Left lobe of liver (tissue), 2 donors: ENCODE results near the gene MYPN. TPM values are rescaled to one million over a fixed set of nuclear protein-coding genes. Genes with fewer than 3 reads are reported as not detected.
"Not testable (repeated sequence)": the region's sequence is repeated elsewhere in the genome, so short reads cannot be mapped to it uniquely, and the experiment has no call there.

Experiments
- ATAC-seq: fragments of 200-7000 bp; cut with Tn5 transposase; one replicate; pipeline ENCODE4 v1.9.1; 2020; ENCODE audit warnings: mild to moderate bottlenecking, moderate library complexity
- DNase-seq: peaks from one replicate; pipeline ENCODE4 v3.0.0-alpha.2; 2020; ENCODE audit warnings: low spot score
- total RNA-seq: library from RNA; stranded (reverse); gene quantifications from one replicate; pipeline ENCODE4 v1.2.1, GENCODE V29; 2021
- donor health status: DM: no; HTN: no; CAD: no; lungs with moderate emphysema.
- donor health status: DM: no; HTN: yes; CAD: no.

Gene MYPN
- total RNA-seq, 1 donor from 2014 or later = not detected

DNA sequence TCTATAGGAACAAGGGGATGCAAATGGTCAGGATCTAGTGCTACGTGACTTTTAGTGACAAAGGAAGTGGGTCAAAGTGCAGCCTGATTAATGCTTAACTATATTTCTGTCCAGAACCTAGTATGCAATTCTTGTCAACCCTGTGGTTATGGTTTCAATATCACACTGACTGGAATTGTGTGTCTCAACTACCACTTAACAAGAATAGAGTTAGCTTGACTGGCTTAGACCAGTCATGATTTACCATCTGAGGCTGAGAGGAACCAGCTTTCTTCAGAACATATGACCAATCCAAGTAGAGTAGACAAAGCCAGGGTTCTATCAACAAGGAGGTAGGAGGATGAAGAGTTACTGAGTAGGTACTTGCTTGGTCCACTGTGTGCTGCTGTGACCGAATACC is 54.4 kb downstream of the MYPN start:
- ATAC-seq (peak; percentile 94), DNase-seq (no peak)

DNA sequence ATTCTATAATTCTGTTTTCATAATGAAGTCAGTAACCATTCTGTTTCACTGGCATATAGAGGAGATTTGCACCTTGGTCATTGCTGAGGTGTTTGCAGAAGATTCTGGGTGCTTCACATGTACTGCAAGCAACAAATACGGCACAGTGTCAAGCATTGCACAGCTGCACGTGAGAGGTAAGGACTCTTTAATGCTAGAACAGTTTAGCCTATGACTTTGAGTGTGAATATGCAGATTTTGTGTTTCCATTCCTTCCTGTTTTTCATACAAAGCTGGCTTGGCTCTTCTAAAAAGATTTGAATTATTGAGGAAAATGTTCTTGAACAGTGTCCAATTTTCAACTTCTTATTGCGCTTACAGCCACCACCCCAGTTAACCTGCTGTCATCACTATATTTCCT is 56.4 kb downstream of the MYPN start:
- DNase-seq (no peak), ATAC-seq (no peak)

DNA sequence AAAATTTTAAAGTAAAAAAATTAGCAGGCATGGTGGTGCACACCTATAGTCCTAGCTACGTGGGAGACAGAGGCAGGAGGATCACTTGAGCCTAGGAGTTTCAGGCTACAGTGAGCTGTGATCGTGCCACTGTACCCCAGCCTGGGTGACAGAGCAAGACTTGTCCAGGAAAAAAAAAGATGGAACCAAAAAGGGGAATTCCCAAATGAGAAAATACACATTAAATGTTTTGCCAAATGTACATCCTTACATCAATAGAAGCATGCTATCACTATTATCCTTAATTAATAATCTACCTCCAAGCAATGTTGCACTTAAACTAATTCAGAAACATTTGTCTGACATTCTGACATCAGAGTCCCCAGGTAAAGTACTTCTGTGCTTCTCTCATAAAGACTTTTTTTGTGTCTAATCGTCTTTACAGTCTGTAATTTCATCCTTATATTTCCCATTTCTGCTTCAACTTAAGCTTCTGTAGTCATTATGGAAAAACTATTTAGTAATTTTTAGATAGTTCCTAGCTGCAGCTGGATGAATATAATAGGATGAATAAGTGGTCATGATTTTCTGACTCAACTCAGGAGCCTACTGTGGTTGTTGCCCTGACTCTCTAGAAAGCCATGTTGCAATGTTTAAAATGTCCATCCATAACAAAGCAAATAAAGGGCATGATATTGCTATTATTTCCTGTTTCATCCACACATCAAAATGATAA is 57.7 kb downstream of the MYPN start:
- DNase-seq (no peak), ATAC-seq (no peak)

DNA sequence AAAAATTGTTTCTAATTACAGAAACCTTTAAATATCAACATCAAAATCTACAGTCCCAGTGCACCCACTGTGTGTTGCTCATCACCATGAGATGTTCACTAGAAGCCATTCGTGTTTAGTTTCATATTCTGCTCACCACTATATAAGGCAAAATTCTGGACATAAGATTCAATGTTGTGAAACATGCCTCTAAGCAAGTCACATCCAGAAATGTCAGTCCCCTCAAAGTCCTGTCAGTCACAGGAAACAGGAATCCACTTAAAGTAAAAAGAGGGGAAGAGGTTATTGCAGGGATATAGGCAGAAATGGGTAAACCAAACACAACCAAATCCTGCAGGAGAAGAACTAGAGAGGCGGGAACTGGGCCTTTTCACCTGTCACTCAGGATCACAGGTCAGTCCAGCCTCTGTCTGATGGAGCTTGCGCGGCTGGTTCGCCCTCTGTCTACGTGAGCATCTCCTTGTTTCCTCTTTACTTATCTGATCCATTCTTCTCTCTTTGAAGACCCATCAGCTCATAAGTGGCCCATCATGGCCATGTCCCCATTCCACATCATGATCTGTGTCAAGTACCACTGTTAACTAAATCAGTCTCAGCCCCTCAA is 58.4 kb downstream of the MYPN start:
- no peak for DNase-seq
- ATAC-seq = no peak

DNA sequence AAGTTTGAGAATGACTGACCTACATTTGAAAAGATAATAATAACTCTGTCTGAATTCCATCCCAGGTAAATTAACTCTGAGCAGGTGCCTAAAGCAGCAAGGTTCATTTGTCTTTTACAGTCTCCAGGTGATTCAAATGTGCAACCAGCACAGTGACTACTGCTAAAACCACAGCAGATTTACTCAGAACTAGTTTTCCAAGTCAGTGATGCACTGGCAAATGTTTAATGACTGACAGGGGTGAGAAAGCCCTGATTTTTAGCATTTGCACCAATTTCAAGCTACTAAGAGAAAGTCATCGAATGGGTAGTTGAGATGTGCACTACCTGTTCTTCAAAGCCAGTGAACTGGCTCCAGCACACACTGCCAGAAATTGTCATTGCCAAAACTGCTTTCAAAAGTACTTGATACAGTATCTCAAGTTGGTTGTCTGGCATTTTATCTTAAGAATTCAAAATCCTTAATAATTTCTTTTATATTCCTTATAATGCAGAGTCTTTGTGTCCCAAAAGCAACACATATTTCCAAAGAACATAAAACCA is 62.3 kb downstream of the MYPN start:
- ATAC-seq = no peak
- DNase-seq = no peak

DNA sequence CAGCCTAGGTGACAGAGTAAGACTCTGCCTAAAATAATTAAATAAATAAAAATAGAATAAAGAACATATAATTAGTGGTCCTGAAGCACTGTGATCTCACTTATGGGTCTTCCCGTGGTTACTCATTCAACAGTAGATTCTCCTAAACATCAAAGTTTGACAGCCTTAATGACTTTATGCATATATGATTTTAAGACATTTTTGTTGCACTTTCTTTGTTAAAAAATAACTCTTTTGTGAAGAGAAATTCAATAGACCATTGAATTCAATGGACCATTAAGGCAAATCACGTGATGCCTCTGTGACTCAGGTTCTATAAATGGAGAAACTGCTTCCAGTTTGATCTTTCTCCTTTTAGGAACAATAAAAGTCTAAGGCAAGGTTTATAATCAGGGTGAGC is 63.0 kb downstream of the MYPN start:
- ATAC-seq = no peak
- no peak for DNase-seq

DNA sequence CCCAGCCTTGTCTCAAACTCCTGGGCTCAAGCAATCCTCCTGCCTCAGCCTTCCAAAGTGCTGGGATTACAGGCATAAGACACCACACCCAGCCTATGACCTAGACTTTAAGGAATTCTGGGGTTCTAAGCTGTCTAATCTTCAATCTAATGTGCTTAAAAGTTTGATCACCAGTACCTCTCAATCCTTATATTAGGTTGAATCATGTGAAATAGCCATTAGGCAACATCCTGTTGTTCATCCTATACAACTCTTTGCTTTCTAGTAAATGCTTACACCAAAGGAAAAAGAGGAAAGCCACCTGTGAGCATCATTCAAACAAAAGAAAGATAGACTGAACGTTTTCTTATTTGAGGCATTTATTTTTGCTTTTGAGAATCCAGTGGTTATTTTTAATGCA is 66.7 kb downstream of the MYPN start:
- no peak for ATAC-seq

DNA sequence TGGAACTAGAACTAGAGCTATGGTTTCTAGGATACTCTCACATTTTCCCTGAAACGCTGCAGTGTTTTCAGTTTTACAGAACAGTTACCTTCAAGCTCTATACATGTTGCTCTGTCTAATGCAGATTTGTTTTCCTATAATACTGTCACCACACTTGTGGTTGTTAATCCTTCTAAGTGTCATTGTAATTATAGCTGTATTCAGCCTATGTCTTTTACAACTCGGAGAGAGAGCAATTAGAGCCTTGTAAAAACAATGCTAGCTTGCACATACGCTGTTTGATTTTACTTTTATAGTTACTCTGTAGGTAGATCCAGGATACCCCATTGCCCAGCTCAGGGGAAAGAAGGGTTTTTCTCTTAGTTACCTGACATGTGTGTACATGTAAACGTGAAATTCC is 67.5 kb downstream of the MYPN start:
- ATAC-seq (no peak), DNase-seq (no peak)

More for the DNA sequence above, 66.7 kb downstream of the MYPN start:
- no peak for DNase-seq

DNA sequence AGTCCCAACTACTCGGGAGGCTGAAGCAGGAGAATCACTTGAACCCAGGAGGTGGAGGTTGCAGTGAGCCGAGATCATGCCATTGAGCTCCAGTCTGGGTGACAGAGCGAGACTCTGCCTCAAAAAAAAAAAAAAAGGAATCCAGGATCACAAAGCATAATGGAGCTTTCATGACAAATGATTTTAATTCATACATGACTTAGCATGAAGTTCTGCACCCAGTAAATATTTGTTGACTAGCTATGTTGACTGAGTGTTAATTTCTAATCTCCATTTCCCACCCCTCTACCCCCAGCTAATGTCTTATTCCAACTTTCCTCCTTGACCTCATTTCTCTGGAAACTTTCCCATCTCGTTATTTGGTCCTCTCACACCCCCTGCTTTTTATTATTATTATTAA is 69.3 kb downstream of the MYPN start:
- ATAC-seq = no peak
- no peak for DNase-seq

DNA sequence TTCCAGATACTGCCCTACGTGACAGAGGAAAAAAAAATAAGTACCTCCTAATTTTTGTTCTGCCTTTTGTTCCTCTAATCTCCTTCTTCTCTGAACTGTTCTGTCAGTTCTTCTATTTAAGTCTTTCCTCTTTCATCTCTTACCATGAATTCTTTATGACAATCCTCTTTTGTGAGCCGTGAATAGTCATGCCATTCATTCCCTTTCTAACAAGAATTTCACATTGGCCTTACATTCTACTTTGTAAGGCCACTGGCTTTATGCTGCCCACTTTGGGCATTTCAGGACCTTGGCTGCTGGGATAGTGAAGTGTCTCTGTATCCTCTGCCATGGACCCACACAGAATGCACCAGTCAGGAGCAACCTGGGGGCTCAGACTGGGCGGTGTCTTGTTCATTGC is 69.7 kb downstream of the MYPN start:
- no peak for DNase-seq
- ATAC-seq = no peak

DNA sequence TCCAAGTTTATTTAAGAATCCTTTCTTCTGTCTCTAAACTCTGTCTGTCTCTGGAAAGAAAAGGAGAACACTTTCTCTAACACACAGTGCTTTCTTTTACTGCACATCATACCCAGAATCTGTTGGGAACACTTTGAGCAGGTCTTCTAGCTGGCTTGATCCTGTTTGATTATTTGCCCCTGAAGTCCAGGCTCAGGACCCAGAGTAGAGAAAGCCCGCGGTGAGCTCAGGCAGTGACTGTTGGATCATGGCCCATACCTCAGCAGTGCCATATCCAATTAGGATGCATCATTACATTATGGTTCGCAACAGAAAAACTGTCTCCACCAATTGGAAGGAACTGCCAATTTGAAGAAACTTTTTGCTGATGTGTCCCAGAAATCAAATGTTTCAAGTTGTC is 71.2 kb downstream of the MYPN start:
- ATAC-seq = no peak
- no peak for DNase-seq

DNA sequence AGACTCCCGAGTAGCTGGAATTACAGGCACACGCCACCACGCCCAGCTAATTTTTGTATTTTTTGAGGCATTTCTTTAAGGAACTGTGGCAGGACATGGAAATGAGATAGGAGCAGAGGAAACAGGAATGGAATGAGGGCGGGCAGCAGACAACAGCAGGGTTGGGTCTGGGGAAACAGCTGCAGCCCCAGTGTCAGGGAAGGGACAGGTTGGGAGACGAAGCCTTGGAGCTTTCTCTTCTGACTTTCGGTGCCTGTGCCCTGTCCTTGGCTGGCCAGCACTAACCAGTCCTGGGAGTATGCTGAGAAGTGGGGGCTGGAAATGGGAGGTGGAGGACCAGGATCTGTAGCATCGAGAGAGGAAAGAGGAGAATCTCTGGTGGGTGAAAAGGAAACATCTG is 75.3 kb downstream of the MYPN start:
- DNase-seq (no peak), ATAC-seq (no peak)

DNA sequence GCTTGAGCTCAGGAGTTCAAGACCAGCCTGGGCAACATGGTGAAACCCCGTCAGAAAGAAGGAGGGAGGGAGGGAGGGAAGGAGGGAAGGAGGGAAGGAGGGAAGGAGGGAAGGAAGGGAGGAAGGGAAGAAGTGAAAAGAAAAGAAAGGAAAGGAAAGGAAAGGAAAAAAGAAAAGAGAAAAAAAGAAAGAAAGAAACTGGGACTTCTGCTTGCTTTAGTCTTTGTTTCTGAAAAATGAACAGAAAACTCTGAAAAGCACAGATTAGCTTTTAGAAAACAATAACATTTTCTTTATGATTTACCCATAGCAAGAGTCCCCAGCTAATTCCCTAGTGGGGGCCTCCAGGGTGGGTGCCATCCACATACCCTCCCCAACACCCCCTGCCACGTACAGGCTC is 75.8 kb downstream of the MYPN start:
- ATAC-seq = no peak
- DNase-seq = no peak

DNA sequence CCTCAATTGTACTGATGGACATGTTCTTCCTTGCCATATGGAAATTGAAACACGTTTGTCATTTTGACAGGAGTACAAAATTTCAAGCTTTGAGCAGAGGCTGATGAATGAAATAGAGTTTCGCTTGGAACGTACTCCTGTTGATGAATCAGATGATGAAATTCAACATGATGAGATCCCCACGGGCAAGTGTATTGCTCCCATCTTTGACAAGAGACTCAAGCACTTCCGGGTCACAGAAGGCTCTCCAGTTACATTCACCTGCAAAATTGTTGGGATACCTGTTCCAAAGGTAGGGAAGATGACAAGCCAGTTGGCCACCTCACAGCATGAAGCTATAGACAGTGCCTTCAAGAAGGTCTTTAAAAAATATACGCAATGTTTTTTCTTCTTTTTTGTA is 79.5 kb downstream of the MYPN start:
- DNase-seq (no peak), ATAC-seq (no peak)

DNA sequence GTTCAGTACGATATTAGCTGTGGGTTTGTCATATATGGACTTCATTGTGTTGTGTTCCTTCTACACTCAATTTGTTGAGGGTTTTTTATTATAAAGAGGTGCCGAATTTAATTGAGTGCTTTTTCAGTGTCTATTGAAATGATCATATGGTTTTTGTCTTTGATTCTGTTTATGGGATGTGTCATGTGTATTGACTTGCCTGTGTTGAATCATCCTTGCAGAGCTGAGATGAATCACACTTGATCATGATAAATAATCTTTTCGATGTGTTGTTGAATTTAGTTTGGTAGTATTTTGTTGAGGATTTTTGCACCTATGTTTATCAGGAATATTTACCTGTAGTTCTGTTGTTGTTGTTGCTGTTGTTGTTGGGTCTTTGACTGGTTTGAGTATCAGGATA is 82.8 kb downstream of the MYPN start:
- ATAC-seq (no peak), DNase-seq (no peak)

DNA sequence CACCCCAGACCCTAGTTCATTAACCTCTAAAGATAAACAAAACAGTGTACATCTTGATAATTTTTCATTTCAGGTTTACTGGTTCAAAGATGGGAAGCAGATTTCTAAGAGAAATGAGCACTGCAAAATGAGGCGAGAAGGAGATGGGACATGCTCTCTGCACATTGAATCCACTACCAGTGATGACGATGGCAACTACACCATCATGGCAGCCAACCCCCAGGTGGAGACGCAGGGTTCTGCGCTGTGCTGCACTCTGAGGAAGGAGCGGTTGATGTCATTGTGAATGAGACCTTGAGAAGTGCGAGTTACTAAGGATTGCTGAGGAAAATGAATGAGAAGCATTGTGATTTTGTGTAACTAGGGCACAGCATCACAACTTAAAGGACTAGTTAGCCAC is 85.0 kb downstream of the MYPN start:
- no peak for DNase-seq
- ATAC-seq = no peak

DNA sequence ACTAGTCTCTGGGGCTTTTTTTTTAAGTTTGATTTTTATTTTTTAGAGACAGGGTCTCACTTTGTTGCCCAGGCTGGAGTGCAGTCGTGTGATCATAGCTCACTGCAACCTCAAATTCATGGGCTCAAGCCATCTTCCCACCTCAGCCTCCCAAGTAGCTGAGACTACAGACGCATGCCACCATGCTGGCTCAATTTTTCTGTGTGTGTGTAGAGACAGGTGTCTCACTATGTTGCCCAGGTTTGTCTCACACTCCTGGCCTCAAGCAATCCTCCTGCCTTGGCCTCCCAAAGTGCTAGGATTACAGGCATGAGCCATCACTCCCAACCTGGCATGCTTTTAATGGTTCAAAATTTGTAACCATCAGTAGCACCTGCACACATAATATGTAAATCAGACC is 86.5 kb downstream of the MYPN start:
- not testable (repeated sequence) for DNase-seq, ATAC-seq

DNA sequence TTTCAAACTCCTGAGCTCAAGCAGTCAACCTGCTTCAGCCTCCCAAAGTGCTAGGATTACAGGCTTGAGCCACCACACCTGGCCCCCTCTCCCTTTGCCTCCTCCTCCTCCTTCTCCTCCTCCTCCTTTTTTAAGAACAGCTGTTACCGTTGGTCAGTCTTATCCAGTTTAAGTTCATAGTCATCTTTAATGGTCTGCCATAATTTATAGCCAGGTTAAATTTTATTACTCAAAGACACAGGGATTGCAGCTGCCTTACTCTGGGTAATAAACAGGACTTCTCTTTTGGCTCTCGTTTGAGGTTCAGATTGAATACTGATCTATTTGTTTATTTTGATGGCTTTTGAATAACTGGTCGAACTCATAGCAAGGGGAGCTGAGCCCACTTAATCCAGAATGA is 87.4 kb downstream of the MYPN start:
- ATAC-seq = no peak
- no peak for DNase-seq

DNA sequence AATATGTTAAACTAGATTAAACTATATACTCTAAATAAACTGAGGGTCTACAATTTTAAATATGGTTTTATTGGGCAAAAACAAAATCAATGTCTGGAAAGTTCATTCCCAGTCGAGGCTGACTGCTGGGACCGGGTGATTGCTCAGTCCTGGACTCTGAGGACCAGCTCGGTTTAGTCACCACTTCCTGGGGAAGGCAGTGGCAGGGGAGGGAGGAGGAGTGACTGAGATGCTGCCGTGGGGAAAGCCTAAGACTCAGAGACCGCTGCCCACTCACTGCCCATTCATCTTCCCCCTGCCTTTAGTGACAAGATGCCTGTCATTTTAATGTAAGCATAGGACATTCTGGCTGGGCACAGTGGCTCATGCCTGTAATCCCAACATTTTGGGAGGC is 93.7 kb downstream of the MYPN start:
- no peak for DNase-seq
- ATAC-seq = no peak

DNA sequence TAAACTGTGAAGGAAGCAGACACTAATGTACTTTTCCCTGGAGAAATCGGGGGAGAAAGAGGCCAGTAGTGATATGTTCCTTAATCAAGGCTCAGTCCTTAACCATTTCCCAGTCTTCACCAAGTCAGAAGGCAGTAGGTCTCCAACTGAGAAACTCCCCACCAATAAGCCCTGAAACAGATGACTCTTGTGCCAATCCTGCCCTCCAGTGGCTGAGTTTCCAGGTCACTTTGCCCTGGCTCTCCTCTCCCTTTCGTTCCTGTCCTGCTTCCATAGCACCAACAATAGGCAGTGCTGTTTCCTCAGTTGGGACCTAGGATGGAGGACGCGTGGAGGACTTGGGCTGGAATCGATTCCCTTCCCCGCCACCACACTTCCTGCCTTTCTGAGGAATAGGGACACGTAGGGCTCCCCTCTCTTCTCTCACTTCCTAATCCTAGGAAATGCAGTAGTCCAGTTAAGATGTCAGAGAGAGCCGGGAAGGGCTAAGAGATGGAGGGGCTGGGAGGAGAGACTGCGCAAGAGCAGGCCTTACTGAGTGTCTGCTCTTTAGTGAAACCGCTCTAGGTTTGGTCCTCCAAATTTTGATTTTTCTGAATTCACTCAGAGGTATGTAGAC is 99.2 kb downstream of the MYPN start:
- DNase-seq (peak; percentile 68), ATAC-seq (peak; percentile 97)

DNA sequence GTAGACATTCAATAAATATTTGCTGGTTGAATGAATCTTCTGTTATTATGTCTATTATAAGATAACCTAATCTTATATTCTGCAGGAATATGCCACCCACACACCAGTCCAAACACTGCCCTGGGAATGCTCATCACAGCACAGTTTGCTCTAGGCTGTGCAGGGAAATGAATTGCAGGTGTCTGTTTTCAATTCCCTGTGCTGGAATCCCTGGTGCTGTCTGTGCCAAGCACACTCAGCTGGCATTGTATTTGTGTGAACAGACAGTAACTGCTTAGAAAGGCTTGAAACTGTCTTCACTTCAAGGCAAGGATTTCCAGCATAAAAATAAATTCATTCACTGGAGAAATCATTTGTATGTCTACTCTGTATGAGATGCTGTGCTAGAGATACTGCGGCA is 102.4 kb downstream of the MYPN start:
- DNase-seq (no peak), ATAC-seq (no peak)

DNA sequence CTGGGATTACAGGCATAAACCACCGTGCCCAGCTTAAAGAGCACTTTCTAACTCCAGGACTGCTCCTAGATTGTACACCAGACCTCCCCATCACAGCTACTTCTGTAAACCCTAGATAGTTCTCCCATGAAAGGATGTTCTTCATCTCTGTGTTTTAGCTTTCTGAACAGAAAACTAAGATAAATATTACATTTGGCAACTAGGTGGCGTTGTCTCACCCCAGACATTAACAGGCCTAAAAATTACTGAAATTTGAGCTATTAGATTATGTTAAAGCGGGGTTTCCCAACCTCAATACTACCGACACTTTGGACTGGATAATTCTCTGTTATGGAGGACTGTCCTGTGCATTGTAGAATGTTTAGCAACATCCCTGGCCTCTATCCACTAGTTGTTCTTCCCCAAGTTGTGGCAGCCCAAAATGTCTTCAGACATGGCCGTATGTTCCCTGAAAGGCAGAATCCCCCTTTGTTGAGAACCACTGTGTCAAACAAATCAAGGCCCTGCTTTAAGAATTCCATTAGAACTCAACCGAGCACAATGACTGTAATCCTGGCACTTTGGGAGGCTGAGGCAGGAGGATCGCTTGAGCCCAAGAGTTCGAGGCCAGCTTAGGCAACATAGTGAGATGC is 103.5 kb downstream of the MYPN start:
- peak; percentile 70 for ATAC-seq

More for the DNA sequence above, 103.5 kb downstream of the MYPN start:
- DNase-seq = no peak
